HG03354 (cell line): ENCODE data around the gene B3GALNT1.
A peak's percentile ranks its signal among the peaks of the same experiment; 100 is the strongest.

ENCODE experiments used
- ATAC-seq: cut with Tn5 transposase; IDR thresholded peaks from one replicate; pipeline ENCODE4 v1.9.1; 2021; ENCODE audit warnings: mild to moderate bottlenecking; ENCODE audit not compliant: unreplicated experiment, poor library complexity, severe bottlenecking

The B3GALNT1 gene, protein sequence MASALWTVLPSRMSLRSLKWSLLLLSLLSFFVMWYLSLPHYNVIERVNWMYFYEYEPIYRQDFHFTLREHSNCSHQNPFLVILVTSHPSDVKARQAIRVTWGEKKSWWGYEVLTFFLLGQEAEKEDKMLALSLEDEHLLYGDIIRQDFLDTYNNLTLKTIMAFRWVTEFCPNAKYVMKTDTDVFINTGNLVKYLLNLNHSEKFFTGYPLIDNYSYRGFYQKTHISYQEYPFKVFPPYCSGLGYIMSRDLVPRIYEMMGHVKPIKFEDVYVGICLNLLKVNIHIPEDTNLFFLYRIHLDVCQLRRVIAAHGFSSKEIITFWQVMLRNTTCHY

DNA sequence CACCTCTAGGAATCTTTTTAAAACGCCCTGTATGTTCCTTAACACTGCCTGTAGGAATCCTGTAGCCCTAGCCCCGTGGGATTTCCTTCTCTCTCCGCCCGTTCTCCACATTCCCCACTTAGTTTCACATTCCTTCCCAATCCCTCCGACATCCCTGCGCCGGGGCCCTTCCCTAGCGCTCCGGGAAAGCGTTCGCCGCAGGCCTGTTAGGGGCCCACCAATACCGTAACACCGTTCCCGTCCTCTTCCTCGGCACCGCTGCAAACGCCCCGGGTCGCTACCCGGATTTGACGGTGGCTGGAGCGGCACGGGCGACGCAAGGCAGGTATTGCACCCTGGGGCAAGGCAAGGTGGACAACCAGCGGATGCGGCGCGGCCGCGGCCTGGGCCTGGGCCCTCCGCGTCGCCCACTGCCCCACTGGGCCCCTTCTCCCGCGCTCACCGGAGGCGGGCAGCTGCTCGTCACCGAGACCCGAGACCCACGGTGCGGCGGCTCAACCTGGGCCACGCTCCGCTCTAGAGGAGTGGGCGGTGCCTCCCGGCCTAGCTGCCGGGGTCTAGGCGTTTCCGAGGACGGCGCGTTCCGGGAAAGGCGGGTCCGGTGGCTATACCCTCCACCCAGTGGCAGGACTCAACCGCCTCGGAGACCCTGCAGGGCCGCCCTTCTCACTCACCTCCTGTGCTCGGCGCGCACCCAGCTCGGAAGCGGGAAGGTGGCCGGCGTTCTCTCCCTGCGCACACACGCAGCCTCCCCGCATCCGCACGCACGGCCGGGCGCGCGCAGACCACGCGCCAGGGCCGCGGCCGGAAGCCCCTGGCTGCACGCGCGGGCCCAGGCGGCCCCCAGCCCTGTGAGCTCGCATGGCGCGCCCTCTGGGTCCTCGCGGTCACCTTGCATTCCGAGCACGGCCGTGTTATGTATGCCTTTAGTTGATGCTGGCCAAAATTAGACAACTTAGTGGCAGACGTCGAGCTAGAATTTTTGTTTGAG is at the start of gene B3GALNT1:
TSS of gene B3GALNT1 (minus strand) at position 789 of the 991 bp plus-strand sequence. CDS start 18,595 bp downstream, outside the sequence.
- peak; percentile 78 for ATAC-seq

DNA sequence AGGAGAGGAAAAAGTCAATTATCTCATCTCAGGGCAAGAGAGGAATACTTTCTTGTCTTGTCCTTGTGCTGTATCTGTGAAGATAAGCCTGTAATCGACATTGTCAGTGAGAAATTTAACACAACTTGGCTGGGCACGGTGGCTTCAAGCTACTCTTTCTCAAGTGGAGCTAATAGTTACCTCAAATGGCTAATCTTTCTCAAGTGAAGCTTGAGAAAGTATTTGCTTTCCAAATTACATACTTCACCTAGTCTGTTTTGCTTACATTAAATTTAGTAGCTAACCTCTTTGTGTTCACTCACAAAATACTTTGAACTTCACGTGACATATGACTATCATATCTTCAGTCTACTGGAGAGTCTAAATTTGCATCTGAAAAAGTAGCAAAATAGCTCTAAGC is 48.3 kb upstream of the B3GALNT1 start:
- no peak for ATAC-seq

DNA sequence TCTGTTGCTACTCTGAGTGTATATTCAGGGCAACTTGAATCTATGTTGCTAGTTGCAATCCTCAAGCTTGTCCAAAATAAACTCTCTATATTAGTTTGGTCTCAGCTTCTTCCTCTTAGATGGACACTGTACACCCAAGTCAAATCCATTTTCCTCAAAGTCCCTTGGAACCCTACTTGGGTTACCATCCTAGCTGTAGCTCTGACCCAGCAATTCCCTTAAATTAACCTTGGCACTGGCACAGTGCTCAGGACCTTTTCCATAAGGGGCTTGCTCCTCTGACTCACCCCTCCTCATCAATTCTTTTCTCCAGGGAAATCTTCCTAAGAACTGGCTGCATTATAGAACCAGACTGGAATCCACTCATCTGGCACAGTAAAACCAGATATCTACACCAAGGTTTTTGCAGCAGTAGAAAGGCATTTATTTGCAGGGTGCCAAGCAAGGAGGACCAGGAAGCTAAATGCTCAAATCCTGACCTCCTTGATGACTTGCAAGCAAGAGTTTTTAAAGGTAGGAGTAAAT is 44.9 kb upstream of the B3GALNT1 start:
- no peak for ATAC-seq

DNA sequence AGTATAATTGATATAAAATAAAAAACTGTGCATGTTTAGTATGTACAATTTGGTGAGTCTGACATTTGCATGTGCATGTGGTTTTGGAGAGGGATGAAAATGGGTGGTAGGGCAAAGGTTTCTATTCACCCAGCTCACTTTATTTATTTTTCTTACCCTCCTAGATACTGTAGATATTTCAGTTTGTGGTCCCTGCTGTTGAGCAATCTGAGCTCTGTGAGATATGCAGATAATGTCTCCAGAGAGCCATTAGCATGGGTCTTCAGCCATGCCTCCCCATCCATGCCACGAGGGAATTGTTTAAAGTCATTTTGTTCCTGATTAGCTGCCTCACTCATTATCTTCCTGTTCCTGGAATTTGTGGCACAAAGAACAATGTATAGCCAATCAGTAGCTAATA is 44.4 kb upstream of the B3GALNT1 start:
- no peak for ATAC-seq

DNA sequence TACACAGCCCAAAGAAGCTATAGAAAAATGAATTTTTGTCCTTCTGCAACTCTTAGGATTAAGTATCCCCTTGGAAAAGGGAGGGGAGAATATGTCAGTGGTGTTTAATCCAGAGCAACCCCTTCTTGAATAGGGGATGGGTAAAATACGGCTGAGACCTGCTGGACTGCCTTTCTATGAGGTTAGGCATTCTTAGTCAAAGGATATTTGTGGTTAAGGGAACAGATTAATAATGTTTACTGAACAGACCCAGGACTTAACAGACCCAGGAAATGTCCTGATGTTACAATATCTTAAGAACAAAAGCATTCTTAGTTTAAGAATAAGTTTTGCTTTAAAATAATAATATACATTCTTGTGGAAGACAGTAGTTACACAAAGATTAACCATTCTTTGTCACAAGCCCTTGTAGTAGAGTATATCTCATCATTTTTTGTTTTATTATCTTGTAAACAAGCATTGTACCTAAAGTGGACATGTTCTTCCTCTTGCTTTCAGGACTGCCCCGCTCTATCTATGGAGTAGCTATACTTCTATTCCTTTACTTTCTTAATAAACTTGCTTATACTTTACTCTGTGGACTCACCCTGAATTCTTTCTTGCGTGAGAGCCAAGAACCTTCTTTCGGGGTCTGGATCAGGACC is 43.8 kb upstream of the B3GALNT1 start:
- no peak for ATAC-seq

DNA sequence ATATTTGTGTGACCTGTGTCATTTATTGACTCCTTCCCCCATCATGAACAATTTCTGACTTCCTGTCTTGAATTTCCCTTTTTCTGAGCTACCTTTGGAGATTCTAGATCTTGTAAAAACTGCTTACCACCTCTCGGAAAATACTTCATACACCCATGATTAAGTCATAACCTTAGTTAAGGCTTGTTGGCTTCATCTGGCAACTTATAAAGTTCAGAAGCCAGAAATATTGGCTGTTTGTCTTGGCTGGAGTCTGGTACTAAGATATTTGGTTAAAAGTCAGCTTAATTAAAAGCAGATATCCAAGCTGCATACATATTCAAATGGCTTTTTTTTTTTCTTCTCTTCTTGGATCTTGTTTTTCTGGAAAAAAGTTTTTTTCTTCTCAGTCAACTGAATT is 37.3 kb upstream of the B3GALNT1 start:
- no peak for ATAC-seq

DNA sequence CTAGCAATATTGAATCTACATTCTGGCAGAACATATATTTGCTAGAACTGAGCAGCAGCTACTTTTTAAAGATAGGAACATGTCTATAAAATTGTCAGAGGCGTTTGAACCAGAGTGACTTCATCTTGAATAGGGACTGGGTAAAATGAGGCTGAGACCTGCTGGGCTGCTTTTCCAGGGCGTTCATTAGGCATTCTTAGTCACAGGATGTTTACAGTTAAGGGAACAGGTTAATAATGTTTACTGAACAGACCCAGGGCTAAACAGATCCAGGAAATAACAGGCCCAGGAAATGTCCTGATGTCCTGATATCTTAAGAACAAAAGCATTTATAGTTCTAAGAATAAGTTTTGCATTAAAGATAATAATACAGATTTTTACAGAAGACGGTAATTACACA is 34.5 kb upstream of the B3GALNT1 start:
- ATAC-seq = no peak

DNA sequence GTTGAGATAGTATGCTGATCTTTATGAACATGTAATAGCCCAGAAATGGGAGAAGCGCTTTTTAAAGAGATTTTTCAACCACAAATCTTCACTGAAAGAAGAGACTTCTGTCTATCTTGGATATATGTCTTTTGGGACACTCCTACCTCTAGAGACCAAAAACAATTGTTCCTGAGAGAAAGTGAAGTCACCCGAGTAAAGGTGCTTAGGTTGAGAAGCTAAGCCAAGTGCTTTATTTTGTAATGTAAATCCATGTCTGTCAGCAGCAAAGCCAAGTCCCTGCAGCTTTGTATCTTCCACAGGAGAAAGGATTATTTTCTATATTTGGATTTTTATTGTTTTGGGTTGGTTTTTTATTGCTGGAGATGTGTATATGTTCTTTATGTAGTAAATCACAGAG is 32.1 kb upstream of the B3GALNT1 start:
- no peak for ATAC-seq

DNA sequence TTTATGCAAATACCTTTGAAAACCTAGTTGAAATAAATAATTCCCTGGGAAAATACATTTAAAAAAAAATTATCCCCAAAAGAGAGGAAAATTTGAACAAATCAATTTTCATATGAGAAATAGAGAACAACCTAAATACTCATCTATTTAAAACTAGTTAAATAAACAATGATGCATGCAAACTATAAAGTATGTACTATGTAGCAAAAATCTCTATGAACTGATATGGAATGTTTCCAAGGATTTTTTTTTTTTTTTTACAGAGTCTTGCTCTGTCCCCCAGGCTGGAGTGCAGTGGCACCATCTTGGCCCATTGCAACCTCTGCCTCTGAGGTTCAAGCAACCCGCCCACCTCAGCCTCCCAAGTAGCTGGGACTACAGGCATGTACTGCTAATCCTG is 27.2 kb upstream of the B3GALNT1 start:
- no peak for ATAC-seq

DNA sequence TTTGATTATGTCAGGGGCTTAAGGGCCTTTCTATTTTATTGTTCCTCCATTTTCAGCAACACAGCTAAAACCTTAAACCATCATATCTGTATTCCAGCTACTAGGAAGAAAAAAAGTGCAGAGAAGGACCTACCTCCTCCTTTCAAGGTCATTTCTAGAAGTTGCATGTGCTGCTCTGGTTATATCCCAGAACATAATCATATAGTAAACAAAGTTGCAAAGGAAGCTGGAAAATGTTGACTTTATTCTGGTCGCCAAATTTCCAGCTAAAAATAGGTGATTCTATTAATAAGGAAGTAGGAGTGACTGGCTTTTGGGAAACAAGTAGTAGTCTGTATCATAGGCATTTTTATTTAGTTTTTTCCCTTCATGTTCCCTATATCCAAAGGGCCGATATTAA is 21.3 kb upstream of the B3GALNT1 start:
- ATAC-seq = no peak

DNA sequence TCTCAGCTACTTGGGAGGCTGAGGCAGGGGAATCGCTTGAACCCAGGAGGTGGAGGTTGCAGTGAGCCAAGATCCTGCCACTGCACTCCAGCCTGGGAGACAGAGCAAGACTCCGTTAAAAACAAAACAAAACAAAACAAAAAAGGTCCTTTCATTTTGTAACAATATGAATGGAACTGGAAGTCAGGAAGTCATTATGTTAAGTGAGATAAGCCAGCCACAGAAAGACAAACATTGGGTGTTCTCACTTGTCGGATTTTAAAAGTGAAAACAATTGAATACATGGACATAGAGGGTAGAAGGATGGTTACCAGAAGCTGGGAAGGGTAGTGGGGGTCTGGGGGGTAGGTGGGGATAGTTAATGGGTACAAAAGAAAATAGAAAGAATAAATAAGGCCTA is 12.5 kb upstream of the B3GALNT1 start:
- no peak for ATAC-seq

DNA sequence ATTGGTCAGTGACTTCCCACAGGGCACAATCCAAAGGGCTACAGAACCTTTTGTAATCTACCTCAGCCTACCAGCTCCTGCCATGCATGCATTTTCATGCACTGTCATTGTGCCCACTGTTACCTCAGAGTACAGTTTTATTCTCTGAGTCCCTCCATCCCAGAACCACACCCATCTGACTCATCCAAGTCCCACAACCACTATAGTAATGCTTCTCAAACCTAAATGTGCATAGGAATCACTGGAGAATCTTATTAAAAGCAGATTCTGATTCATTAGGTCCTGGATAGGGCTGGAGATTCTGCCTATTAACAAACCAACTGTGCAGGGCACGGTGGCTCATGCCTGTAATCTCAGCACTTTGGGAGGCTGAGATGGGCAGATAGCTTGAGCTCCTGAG is 3.7 kb upstream of the B3GALNT1 start:
- no peak for ATAC-seq

DNA sequence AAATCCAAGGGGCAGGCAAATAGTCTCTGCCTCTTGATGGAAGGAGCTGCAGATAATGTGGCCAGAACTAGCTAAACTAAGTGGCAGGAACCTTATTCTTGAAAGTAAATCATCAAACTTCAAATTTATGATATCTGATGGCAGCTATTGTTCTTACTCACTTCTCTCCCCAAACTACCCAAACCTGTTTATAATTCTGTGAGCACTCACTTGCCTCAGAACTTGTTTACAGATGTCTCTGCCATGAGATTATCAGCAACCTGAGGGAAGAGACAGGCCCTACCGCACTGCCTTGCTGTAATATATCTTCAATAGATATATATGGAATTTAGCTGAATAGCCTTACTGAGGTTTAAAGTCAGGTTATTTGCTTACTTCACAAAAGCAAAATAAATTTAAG is 2.2 kb upstream of the B3GALNT1 start:
- no peak for ATAC-seq

DNA sequence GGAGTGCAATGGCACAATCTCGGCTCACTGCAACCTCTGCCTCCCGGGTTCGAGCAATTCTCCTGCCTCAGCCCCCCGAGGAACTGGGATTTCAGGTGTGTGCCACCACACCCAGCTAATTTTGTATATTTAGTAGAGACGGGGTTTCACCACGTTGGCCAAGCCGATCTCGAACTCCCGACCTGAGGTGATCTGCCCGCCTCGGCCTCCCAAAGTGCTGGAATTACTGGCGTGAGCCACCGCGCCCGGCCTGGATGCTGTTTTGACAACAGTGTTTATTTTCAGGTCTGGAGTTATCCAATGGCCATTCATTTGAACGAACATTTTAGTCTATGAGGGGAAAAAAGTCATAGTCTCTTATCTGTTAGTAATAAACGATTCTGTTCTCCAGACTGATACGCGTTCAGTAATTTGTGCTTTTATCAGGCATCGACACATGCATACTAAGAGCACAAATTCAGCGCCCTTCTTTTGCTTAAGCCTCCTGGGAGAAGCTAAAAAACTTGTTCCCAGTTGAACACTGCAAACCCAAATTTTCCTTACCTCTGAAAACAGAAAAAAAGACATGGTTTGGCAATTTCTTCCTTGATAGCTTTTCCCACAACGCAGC is 1.3 kb downstream of the B3GALNT1 start:
- no peak for ATAC-seq

DNA sequence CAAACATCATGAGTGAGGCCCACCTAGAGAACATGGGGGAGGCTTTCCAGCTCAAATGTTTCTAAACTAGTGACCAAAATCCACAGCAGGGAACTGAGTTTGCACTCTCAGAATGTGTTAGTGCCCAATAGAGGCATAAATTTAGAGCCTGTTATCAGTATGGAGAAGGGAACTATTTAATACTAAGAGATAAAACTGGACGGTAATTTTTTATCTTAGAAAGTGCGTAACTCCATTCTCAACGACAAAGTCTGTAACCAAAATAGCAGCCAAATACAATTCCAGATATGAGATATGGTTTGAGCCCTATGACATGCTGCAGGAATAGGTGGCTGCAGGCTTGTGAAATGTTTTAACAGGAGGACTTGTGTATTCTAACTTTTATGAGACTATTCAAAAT is 3.5 kb downstream of the B3GALNT1 start:
- no peak for ATAC-seq

DNA sequence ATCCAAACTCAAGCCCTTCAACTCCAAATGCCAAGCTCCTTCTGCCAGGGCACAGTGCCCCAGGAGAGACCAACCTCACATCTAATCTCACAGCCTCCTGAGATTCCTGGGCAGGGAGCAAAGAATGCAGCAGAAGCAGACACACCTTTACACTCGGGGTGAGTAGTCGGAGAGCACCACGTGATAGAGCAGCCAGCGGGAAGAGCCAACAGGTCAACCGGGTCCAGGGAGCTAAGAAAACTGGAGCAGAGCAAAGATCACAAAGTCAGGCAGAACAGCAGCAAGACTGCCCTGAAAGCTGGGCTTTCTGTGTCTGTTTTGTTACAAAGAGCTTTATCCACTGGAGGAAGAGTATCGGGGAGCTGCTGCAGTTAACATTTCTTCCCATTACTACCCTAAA is 4.2 kb downstream of the B3GALNT1 start:
- no peak for ATAC-seq

DNA sequence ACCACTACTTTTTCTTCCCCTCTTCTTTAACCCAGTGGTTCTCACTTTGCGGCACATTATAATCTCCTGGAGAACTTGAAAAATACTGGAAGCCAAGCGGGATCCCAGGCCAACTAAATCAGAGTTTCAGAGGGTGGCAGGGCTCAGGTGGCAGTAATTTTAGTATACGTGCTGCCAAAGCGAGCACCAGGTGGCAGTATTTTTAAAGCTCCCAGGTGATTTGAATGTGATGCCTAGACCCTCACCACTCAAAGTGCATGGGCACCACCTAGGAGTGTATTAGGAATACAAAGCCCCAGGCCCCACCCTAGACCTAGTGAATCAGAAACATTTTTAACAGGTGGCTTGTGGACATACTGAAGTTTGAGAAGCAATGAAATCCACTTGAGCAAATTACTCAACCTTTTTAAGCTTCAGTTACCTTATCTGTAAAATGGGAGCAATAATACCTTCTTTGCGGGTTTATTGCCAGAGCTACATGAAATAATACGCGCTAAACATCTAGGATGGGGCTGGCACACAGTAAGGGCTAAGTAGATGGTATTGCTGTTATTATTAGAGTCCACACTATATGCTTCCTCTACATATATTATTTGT is 8.3 kb downstream of the B3GALNT1 start:
- ATAC-seq = no peak

DNA sequence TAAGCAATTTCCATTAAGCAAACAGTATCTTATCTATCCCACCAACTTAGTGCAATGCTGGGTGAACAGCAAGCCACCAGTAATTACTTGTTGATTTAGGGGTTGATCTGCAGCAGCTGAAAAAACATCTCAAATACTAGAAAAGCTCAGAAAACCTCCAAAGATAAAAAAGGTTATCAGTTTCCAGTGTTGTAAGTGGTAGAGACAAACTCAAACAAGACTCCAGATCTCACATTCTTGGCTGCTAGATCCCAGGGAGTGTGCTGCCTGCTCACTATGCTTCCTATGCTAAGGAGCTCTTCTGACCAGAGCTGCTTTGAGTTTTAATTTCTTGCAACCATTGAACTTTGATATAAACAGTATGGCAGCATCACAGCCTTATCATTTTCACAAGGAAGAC is 11.3 kb downstream of the B3GALNT1 start:
- ATAC-seq = no peak

DNA sequence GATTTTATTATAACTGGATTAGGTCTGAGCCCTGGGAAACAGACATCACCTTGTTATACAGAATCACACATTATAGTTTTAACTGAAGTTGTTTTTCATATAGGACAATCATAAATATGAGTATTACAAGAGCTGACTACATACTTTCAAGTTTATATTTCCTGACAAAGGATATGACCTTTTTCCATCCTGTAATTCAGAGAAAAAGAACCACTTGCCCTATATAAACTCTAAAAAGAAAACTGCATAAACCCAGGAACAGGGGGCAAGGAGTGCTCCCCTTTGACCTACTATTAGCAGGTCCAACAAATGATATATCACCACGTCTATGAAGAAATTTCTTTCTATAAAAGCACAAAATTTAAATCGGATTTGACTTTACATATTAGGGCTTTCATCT is 20.9 kb downstream of the B3GALNT1 start:
- no peak for ATAC-seq
